SK-N-SH (cell line): ENCODE data around the gene COQ10B. TPM values are rescaled to one million over a fixed set of nuclear protein-coding genes. Genes with fewer than 3 reads are reported as not detected.

Experiments used
- CTCF ChIA-PET: fragments of 300-600, 350-600 bp; formaldehyde crosslinking; extraction: SDS; loops from one replicate; lab custom pipeline; 2021; lab: Yijun Ruan, JAX
- POLR2A ChIA-PET: fragments of 350-600 bp; sonication (Branson Sonifier 250); formaldehyde crosslinking; extraction: SDS; loops from one replicate; lab custom pipeline; 2020; ENCODE audit warnings: antibody characterized with exemption, inconsistent platforms; lab: Yijun Ruan, JAX
- DNase-seq: peaks from one replicate; pipeline ENCODE4 v3.0.0; 2012
- H2AFZ ChIP-seq: fragments of 200-600 bp; sonication (generic); 2 replicates; pipeline ENCODE4 v1.8.1; 2016; ENCODE audit warnings: antibody characterized with exemption, mild to moderate bottlenecking, low read depth
- H3F3A ChIP-seq: fragments of 200-600 bp; sonication (generic); replicated peaks from 2 replicates; pipeline ENCODE3; 2016; ENCODE audit warnings: antibody characterized with exemption, mild to moderate bottlenecking; ENCODE audit not compliant: insufficient read depth
- H3K27ac ChIP-seq, 2 experiments: fragments of 200-500 bp in 1 of 2; fragments of 200-600 bp in 1 of 2; sonication (Bioruptor generic) in 1 of 2; sonication (generic), shearing (Covaris generic) in 1 of 2; 2 replicates each; pipeline versions ENCODE4 v1.5.1 to v1.6.1; 2014 to 2016; ENCODE audit warnings: low read depth in 2 of 2, inconsistent platforms in 1 of 2, low read length in 1 of 2, mild to moderate bottlenecking in 1 of 2, mixed read lengths in 1 of 2
- H3K27me3 ChIP-seq: fragments of 200-600 bp; sonication (generic), shearing (Covaris generic); 2 replicates; pipeline ENCODE4 v1.6.1; 2016; ENCODE audit warnings: mixed run types; ENCODE audit not compliant: insufficient read depth
- H3K36me3 ChIP-seq, 2 experiments: fragments of 200-500 bp in 1 of 2; fragments of 200-600 bp in 1 of 2; sonication (Bioruptor generic) in 1 of 2; sonication (generic) in 1 of 2; replicated peaks in 1 of 2; 2 replicates each; pipeline versions ENCODE3 to v1.5.1; 2014 to 2016; ENCODE audit warnings: low read length in 1 of 2, mild to moderate bottlenecking in 1 of 2; ENCODE audit not compliant: insufficient read depth in 2 of 2, control insufficient read depth in 1 of 2
- H3K4me1 ChIP-seq, 2 experiments: fragments of 200-500 bp in 1 of 2; fragments of 200-600 bp in 1 of 2; sonication (Bioruptor generic) in 1 of 2; sonication (generic), shearing (Covaris generic) in 1 of 2; 2 replicates each; pipeline versions ENCODE4 v1.5.1 to v1.6.1; 2014 to 2016; ENCODE audit warnings: low read depth in 1 of 2, low read length in 1 of 2, mixed run types in 1 of 2; ENCODE audit not compliant: insufficient read depth in 2 of 2, control insufficient read depth in 1 of 2
- H3K4me2 ChIP-seq: fragments of 200-600 bp; sonication (generic), shearing (Covaris generic); 2 replicates; pipeline ENCODE4 v1.6.1; 2017; ENCODE audit warnings: mixed run types
- H3K4me3 ChIP-seq, 2 experiments: fragments of 200-500 bp in 1 of 2; fragments of 200-600 bp in 1 of 2; sonication (Bioruptor generic) in 1 of 2; sonication (generic), shearing (Covaris generic) in 1 of 2; 2 replicates each; pipeline versions ENCODE4 v1.5.1 to v1.8.1; 2014 to 2016; ENCODE audit warnings: low read depth in 2 of 2, inconsistent platforms in 1 of 2, low read length in 1 of 2, mild to moderate bottlenecking in 1 of 2, mixed read lengths in 1 of 2, moderate library complexity in 1 of 2
- H3K79me2 ChIP-seq: fragments of 200-600 bp; sonication (generic); 2 replicates; pipeline ENCODE4 v1.8.1; 2017; ENCODE audit warnings: mild to moderate bottlenecking; ENCODE audit not compliant: insufficient read depth
- H3K9ac ChIP-seq: fragments of 200-600 bp; sonication (generic); 2 replicates; pipeline ENCODE4 v1.6.1; 2017; ENCODE audit warnings: mixed run types
- H3K9me2 ChIP-seq: fragments of 200-600 bp; sonication (generic); 2 replicates; pipeline ENCODE4 v1.6.1; 2017; ENCODE audit warnings: mixed run types
- H3K9me3 ChIP-seq: fragments of 200-600 bp; sonication (generic); 2 replicates; pipeline ENCODE4 v1.6.1; 2017; ENCODE audit warnings: mixed run types, mild to moderate bottlenecking, moderate library complexity
- H4K20me1 ChIP-seq: fragments of 200-600 bp; sonication (generic); 2 replicates; pipeline ENCODE4 v1.6.1; 2017; ENCODE audit warnings: mild to moderate bottlenecking, mixed run types; ENCODE audit not compliant: insufficient read depth
- CHD2 ChIP-seq: fragments of 150-350 bp; IDR thresholded peaks from 2 replicates; pipeline ENCODE4 v1.6.1; 2018; ENCODE audit warnings: low read length; ENCODE audit not compliant: partially characterized antibody
- EP300 ChIP-seq, 2 experiments: IDR thresholded peaks; 2 replicates each; pipeline versions ENCODE4 v1.4.0 to v1.6.1; 2012; ENCODE audit warnings: borderline replicate concordance in 1 of 2, low read depth in 1 of 2, low read length in 1 of 2
- GATA2 ChIP-seq: sonication (generic); formaldehyde crosslinking; IDR thresholded peaks from 2 replicates; pipeline ENCODE4 v1.5.0; 2020; ENCODE audit warnings: mild to moderate bottlenecking, missing genetic modification reagents
- MAX ChIP-seq: IDR thresholded peaks from 2 replicates; pipeline ENCODE4 v1.4.0; 2012; ENCODE audit warnings: low read depth
- NFIC ChIP-seq: IDR thresholded peaks from 2 replicates; pipeline ENCODE4 v1.4.0; 2012; ENCODE audit warnings: borderline replicate concordance
- POLR2AphosphoS5 ChIP-seq: IDR thresholded peaks from 2 replicates; pipeline ENCODE4 v1.6.1; 2012; ENCODE audit warnings: low read depth, low read length
- RAD21 ChIP-seq: IDR thresholded peaks from 2 replicates; pipeline ENCODE4 v1.6.1; 2012; ENCODE audit warnings: mild to moderate bottlenecking, low read length
- RFX5 ChIP-seq: IDR thresholded peaks from 2 replicates; pipeline ENCODE4 v1.6.1; 2012; ENCODE audit warnings: mild to moderate bottlenecking, improper control_type of control experiment, low read length
- RXRA ChIP-seq: IDR thresholded peaks from 2 replicates; pipeline ENCODE4 v1.4.0; 2012; ENCODE audit warnings: low read depth, mild to moderate bottlenecking, borderline replicate concordance
- TCF12 ChIP-seq: IDR thresholded peaks from 2 replicates; pipeline ENCODE4 v1.4.0; 2012
- YY1 ChIP-seq: IDR thresholded peaks from 2 replicates; pipeline ENCODE4 v1.4.0; 2012; ENCODE audit warnings: low read depth, mild to moderate bottlenecking
- ZBTB33 ChIP-seq: IDR thresholded peaks from 2 replicates; pipeline ENCODE4 v1.4.0; 2012; ENCODE audit warnings: low read depth, borderline replicate concordance
- WGBS: methylation state at CpG from one replicate; pipeline ENCODE4 v1.1.6; 2017; ENCODE audit warnings: low lambda C conversion rate; 5-methylcytosine and 5-hydroxymethylcytosine counted together
- polyA plus RNA-seq, 3 experiments: library from polyadenylated mRNA; depleted of rRNA; stranded (reverse); fragments of >200 nt; gene quantifications; 2 replicates each; pipeline ENCODE4 v1.2.3, GENCODE V29; 2012
- TF ChIP-seq, protein P1 (sequence below): fragments of 150-350 bp; IDR thresholded peaks from 2 replicates; pipeline ENCODE4 v1.6.1; 2016; ENCODE audit warnings: mild to moderate bottlenecking, low read depth, low read length
- TF ChIP-seq, protein P2 (sequence below): IDR thresholded peaks from 2 replicates; pipeline ENCODE4 v1.6.1; 2012; ENCODE audit warnings: mild to moderate bottlenecking, low read depth, low read length, moderate library complexity

Gene COQ10B
- polyA plus RNA-seq, 1 of the 3 experiments (the other 2 are of a cell fraction) = 3.6 TPM

DNA sequence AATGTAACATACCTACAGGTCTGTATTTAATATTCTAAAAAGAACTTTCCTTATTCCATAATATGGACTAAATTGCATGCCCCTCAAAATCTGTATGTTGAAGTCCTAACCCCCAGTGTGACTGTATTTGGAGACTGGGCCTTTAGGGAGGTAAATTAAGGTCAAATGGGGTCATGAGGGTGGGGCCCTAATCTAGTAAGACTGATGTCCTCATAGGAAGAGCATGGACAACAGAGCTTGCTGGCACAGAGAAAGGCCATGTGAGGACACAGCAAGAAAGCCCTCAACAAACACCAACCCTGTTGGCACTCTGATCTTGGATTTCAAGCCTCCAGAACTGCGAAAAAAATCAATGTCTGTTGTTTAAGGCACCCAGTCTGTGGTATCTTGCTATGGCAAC is 37.1 kb upstream of the COQ10B start:
- CTCF ChIA-PET = interaction anchor here (0.9 to 1.5 kb wide), 3 partner anchors 10 to 18 kb away, joined by 3 to 4 read pairs (median 3); no protein-coding TSS in a partner anchor
- Histone ChIP-seq H3K79me2 (peaks cover 85% of the 10 kb centered on the region), H3F3A (peaks cover 19% of the 10 kb centered on the region), H3K4me2 (no peak overlapping the region), H3K4me1 (no peaks in the 10 kb centered on the region), H3K4me3 (no peak overlapping the region)
- WGBS = 100% methylated on average over 1 of the region's 1 CpG
- TF ChIP-seq POLR2AphosphoS5 (no peak), GATA2 (CRISPR knock-in tag) (no peak), TCF12 (no peak)
- TF ChIP-seq, protein P1, sequence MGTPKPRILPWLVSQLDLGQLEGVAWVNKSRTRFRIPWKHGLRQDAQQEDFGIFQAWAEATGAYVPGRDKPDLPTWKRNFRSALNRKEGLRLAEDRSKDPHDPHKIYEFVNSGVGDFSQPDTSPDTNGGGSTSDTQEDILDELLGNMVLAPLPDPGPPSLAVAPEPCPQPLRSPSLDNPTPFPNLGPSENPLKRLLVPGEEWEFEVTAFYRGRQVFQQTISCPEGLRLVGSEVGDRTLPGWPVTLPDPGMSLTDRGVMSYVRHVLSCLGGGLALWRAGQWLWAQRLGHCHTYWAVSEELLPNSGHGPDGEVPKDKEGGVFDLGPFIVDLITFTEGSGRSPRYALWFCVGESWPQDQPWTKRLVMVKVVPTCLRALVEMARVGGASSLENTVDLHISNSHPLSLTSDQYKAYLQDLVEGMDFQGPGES = no peak
- TF ChIP-seq, all 33 proteins: peak for 0
- no peak for DNase-seq
- H2AFZ ChIP-seq = no peak overlapping the region
- POLR2A ChIA-PET = no interaction called here
- no peak overlapping the region for H3K27ac ChIP-seq
- no peaks in the 10 kb centered on the region for H3K27me3 ChIP-seq
- no peaks in the 10 kb centered on the region for H3K9me2 ChIP-seq
- no peak overlapping the region for H3K9ac ChIP-seq
- peaks cover 60 to 77% of the 10 kb centered on the region in 2 experiments for H3K36me3 ChIP-seq
- H3K9me3 ChIP-seq = no peaks in the 10 kb centered on the region
- H4K20me1 ChIP-seq = peaks cover 26% of the 10 kb centered on the region

- H3K4me2 ChIP-seq = no peak overlapping the region
Measured at GRCh38 chr2:197419438-197419837, 33.9 kb upstream of the COQ10B start.

More at GRCh38 chr2:197419438-197419837, 33.9 kb upstream of the COQ10B start:
- Histone ChIP-seq H3K4me1 (no peaks in the 10 kb centered on the region; a peak in 1 of 4 replicates), H3K27me3 (no peaks in the 10 kb centered on the region), H3K36me3 (peaks cover 58 to 96% of the 10 kb centered on the region in 2 experiments), H3K27ac (no peak overlapping the region), H3K9me3 (no peaks in the 10 kb centered on the region), H3K9me2 (no peaks in the 10 kb centered on the region), H3K79me2 (peaks cover 96% of the 10 kb centered on the region), H3K9ac (no peak overlapping the region), H4K20me1 (peaks cover 57% of the 10 kb centered on the region), H2AFZ (no peak overlapping the region), H3K4me3 (no peak overlapping the region), H3F3A (peaks cover 19% of the 10 kb centered on the region)
- DNase-seq = no peak
- TF ChIP-seq RFX5 (no peak), EP300 (IDR thresholded peaks at IDR 0.05; ENCODE audit: borderline replicate concordance in 1 of 2, low read depth in 1 of 2, low read length in 1 of 2) (no peak), MAX (no peak), RAD21 (no peak), RXRA (no peak), NFIC (no peak), ZBTB33 (no peak), YY1 (no peak), CHD2 (no peak)
- TF ChIP-seq, protein P1 = no peak
- TF ChIP-seq, protein P2, sequence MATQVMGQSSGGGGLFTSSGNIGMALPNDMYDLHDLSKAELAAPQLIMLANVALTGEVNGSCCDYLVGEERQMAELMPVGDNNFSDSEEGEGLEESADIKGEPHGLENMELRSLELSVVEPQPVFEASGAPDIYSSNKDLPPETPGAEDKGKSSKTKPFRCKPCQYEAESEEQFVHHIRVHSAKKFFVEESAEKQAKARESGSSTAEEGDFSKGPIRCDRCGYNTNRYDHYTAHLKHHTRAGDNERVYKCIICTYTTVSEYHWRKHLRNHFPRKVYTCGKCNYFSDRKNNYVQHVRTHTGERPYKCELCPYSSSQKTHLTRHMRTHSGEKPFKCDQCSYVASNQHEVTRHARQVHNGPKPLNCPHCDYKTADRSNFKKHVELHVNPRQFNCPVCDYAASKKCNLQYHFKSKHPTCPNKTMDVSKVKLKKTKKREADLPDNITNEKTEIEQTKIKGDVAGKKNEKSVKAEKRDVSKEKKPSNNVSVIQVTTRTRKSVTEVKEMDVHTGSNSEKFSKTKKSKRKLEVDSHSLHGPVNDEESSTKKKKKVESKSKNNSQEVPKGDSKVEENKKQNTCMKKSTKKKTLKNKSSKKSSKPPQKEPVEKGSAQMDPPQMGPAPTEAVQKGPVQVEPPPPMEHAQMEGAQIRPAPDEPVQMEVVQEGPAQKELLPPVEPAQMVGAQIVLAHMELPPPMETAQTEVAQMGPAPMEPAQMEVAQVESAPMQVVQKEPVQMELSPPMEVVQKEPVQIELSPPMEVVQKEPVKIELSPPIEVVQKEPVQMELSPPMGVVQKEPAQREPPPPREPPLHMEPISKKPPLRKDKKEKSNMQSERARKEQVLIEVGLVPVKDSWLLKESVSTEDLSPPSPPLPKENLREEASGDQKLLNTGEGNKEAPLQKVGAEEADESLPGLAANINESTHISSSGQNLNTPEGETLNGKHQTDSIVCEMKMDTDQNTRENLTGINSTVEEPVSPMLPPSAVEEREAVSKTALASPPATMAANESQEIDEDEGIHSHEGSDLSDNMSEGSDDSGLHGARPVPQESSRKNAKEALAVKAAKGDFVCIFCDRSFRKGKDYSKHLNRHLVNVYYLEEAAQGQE = no peak
- CTCF ChIA-PET = interaction anchor here (1.5 kb wide), 1 partner anchor 306 kb away, joined by 4 read pairs; no protein-coding TSS in a partner anchor
- POLR2A ChIA-PET = no interaction called here
